ENCODE results near the gene CMTM4. TPM values are rescaled to one million over a fixed set of nuclear protein-coding genes. Genes with fewer than 3 reads are reported as not detected.

The CMTM4 gene
- total RNA-seq, 5 donors from 2014 or later (not counting 1 experiment from before 2014, with no cell fraction given), result 1.1 to 2.3 (median 1.8) TPM

DNA sequence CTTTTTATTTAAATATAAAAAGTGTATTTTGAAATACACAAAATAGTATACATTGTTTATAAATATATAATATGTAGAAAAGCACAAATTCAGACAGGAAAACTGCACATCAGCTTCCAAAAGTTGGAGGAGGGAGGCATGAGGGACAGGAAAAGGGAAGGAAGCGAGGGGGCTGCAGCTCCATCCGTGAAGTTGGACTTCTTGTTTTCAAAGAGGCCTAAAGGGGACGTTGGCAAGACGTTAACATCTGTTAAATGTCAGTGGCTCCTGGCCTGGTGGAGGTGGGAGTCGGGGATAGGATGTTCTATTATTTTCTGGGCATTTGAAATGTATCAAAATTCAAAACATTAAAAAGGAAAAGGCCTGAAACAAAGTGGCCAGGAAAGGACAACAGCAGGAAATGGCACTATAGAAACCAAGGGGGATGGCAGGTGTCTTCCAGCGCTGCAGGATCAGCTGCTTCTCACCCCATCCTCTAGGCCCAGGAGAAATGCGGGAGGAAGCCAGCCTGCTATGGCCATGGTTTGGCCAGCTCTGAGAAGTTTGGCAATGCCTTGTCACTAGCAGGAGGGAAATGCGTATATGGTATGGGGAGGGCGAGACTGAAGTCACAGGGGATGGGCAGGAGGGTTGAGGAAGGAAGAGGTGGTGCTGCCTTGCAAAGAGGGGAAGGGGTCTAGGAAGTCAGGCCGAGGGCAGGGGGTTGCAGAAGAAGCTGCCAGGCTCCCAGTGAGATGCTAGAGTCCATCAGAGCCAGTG lies 110.9 kb downstream of the CMTM4 start:
- WGBS (ENCODE audit: insufficient coverage), result 87% methylated on average over 8 of the region's 10 CpGs
- H3K9me3 Mint-ChIP-seq, result no peaks in the 10 kb centered on the region
- Histone ChIP-seq H3K27ac (ENCODE audit: low read length) (no peak overlapping the region), H3K27me3 (replicated peaks in 1 of 2; ENCODE audit: control insufficient read depth in 2 of 2, extremely low read depth in 1 of 2, insufficient read depth in 2 of 2, low read length in 1 of 2) (no peaks in the 10 kb centered on the region), H3K9me3 (no peaks in the 10 kb centered on the region), H3K36me3 (ENCODE audit: control insufficient read depth in 2 of 2, extremely low read depth in 1 of 2, insufficient read depth in 1 of 2, low read length in 1 of 2) (no peaks in the 10 kb centered on the region), H3K4me1 (ENCODE audit: control insufficient read depth in 1 of 2, extremely low read depth in 1 of 2, insufficient read depth in 2 of 2, low read length in 2 of 2) (peaks cover 13 to 28% of the 10 kb centered on the region in 2 experiments), H3K4me3 (ENCODE audit: control insufficient read depth in 1 of 2, extremely low read depth in 1 of 2, low read length in 1 of 2) (no peak overlapping the region)
- ATAC-seq (replicated peaks in 1 of 4), result no peak
- ChIA-PET POLR2A (no interaction called here), CTCF (interaction anchor here in 1 of 2 donors (0.7 kb wide), 1 partner anchor 74 kb away, joined by 9 read pairs; no protein-coding TSS in a partner anchor)
- H3K4me1 Mint-ChIP-seq, result peaks cover 22 to 37% (median 29%) of the 10 kb centered on the region in 3 donors
- no peak for DNase-seq
- H3K4me3 Mint-ChIP-seq, result no peak overlapping the region
- H3K27me3 Mint-ChIP-seq, result peaks cover 0 to 6% of the 10 kb centered on the region in 2 donors
- H3K36me3 Mint-ChIP-seq, result no peaks in the 10 kb centered on the region
- no peak overlapping the region for H3K27ac Mint-ChIP-seq

DNA sequence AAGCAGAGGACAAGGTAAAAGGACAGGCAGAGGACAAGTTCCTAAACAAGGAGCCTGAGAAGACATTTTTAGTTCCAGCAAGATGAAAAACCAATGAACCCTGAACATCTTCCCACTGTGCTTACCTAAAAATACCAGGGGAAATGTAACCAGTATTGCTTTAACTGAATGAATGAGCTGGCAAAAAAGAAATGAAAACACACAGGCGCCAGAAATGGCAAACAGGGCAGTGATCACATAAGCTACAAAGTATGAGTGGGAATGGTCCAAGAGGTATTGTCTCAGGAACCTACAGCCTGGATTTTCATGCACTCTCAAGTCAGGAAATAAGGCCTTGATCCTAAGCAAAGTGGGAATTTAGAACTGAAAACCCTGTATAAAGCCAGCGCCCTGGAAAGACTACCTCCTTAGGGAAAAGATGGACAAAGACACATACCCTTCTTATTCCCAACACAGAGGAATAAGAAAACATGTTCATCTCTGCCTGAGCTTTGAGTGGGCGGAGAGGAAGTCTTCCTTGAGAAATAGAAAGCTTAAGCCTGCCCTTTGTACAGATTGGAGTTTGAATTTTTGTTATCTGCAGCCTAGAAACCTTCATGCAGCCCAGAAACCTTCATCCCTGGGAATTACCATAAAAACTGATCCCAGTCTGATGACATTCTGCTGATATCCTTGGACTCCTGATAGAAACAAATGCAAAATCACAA lies 115.1 kb downstream of the CMTM4 start:
- Mint-ChIP-seq H3K36me3 (no peaks in the 10 kb centered on the region), H3K27me3 (peaks cover 7 to 38% of the 10 kb centered on the region in 2 donors), H3K4me3 (no peak overlapping the region), H3K27ac (no peak overlapping the region), H3K4me1 (peaks cover 12 to 20% (median 15%) of the 10 kb centered on the region in 3 donors), H3K9me3 (no peaks in the 10 kb centered on the region)
- ChIA-PET CTCF (interaction anchor here in 1 of 2 donors (1.0 to 1.2 kb wide), 2 partner anchors 18 to 27 kb away, joined by 4 to 5 read pairs; no protein-coding TSS in a partner anchor), POLR2A (no interaction called here)
- ATAC-seq (replicated peaks in 1 of 4) (no peak), DNase-seq (no peak)
- Histone ChIP-seq H3K27ac (ENCODE audit: low read length) (no peak overlapping the region), H3K4me3 (ENCODE audit: control insufficient read depth in 1 of 2, extremely low read depth in 1 of 2, low read length in 1 of 2) (no peak overlapping the region), H3K36me3 (ENCODE audit: control insufficient read depth in 2 of 2, extremely low read depth in 1 of 2, insufficient read depth in 1 of 2, low read length in 1 of 2) (no peaks in the 10 kb centered on the region), H3K4me1 (ENCODE audit: control insufficient read depth in 1 of 2, extremely low read depth in 1 of 2, insufficient read depth in 2 of 2, low read length in 2 of 2) (peaks cover 2 to 15% of the 10 kb centered on the region in 2 experiments), H3K27me3 (replicated peaks in 1 of 2; ENCODE audit: control insufficient read depth in 2 of 2, extremely low read depth in 1 of 2, insufficient read depth in 2 of 2, low read length in 1 of 2) (peaks cover 4 to 24% of the 10 kb centered on the region in 2 experiments), H3K9me3 (no peaks in the 10 kb centered on the region)
- 57% methylated on average over 1 of the region's 3 CpGs for WGBS (ENCODE audit: insufficient coverage)

DNA sequence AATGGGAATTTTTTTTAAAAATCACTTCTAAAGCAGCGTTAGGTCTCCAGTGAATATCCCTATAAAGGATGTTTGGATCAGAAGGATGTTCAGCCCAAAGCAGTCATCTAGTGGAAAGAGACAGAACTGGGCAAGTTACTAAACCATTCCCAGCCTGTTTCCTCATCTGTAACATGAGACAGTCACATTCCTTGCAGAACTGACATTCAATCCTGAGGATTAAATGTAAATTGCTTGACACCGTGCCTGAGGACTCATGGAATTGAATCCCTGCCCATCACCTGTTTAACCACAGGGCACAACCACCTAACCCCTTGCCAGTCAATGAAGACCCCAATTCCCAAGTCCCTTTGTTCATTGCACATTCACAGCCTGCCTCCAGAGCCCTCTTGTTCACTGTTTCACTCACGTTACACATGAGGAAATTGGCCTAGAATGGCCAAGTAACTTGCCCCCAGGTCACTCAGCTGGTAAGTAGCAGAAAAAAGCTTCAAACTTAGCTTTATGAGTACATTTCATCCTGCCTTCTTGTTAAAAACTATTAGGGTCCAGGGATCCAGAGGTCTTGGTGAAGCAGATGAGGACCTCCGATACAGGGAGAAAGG lies 115.8 kb downstream of the CMTM4 start:
- no peak for DNase-seq
- Mint-ChIP-seq H3K4me3 (peak overlapping the region in 1 of 3 donors; percentile 72), H3K36me3 (no peaks in the 10 kb centered on the region), H3K9me3 (no peaks in the 10 kb centered on the region), H3K4me1 (peaks cover 12 to 18% (median 15%) of the 10 kb centered on the region in 3 donors), H3K27me3 (peaks cover 7 to 38% of the 10 kb centered on the region in 2 donors), H3K27ac (no peak overlapping the region)
- H3K9me3 ChIP-seq, result no peaks in the 10 kb centered on the region
- H3K27ac ChIP-seq (ENCODE audit: low read length), result no peak overlapping the region
- peaks cover 4 to 24% of the 10 kb centered on the region in 2 experiments for H3K27me3 ChIP-seq (replicated peaks in 1 of 2; ENCODE audit: control insufficient read depth in 2 of 2, extremely low read depth in 1 of 2, insufficient read depth in 2 of 2, low read length in 1 of 2)
- H3K4me3 ChIP-seq (ENCODE audit: control insufficient read depth in 1 of 2, extremely low read depth in 1 of 2, low read length in 1 of 2), result no peak overlapping the region
- H3K36me3 ChIP-seq (ENCODE audit: control insufficient read depth in 2 of 2, extremely low read depth in 1 of 2, insufficient read depth in 1 of 2, low read length in 1 of 2), result no peaks in the 10 kb centered on the region
- ATAC-seq (replicated peaks in 1 of 4), result no peak
- WGBS (ENCODE audit: insufficient coverage), result 100% methylated on average over 2 of the region's 4 CpGs
- CTCF ChIA-PET, result interaction anchor here in 1 of 2 donors (1.2 kb wide), 1 partner anchor 28 kb away, joined by 5 read pairs; no protein-coding TSS in a partner anchor
- POLR2A ChIA-PET, result no interaction called here
- H3K4me1 ChIP-seq (ENCODE audit: control insufficient read depth in 1 of 2, extremely low read depth in 1 of 2, insufficient read depth in 2 of 2, low read length in 2 of 2), result peaks cover 2 to 15% of the 10 kb centered on the region in 2 experiments

DNA sequence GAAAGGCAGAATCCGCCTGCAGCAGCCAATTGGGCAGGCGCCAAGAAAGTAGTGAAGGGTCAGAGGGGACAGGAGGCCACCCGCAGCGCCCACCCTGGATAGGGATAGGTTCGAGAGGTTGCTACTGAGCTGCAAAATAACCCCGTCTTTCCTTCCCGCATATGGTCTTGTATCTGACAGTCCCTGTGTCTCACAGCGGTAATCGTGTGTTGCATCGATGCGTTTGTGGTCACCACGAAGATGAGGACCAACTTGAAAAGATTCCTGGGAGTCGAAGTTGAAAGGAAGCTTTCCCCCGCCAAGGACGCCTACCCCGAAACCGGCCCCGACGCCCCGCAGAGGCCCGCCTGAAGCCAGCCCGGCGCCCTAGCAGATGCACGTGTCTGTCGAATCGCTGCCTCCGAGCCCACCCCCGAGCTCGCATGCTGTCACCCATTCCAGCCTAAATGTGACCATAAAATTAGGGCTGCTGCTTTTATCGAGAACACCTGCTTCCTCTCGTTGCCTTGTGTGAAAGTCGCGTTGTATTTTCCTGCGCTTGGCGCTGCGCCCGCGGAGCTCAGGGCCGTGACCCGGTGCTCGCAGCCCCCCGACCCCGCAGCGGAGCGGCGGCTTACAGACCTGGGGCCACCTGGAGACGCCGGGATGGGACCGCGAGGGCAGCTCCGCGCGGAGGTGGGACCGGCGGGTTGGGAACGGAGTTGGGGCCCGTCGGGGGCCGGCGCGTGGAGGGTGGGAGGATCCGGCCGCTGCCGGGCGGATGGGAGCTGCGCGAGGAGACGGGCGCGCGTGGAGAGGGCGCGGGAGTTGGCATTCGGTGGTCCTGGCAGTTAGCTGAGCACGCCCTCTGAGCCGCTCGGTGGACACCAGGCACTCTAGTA lies 117.7 kb downstream of the CMTM4 start, which contains the start of gene CMTM2:
TSS of gene CMTM2 (plus strand) at position 813 of the 881 bp plus-strand sequence. CDS start 145 bp downstream, outside the sequence.
- Mint-ChIP-seq H3K9me3 (no peaks in the 10 kb centered on the region), H3K4me3 (peak within 1 kb of the TSS; percentile 62 to 72 (median 68)), H3K27me3 (peaks cover 7 to 38% of the 10 kb centered on the region in 2 donors), H3K36me3 (no peaks in the 10 kb centered on the region), H3K4me1 (peaks cover 11 to 17% (median 12%) of the 10 kb centered on the region in 3 donors), H3K27ac (no peak within 1 kb of the TSS)
- POLR2A ChIA-PET, result interaction anchor here in 1 of 2 donors (0.6 kb wide), 3 partner anchors 10 to 26 kb away, joined by 3 to 8 read pairs (median 4); no protein-coding TSS in a partner anchor
- peaks cover 2 to 15% of the 10 kb centered on the region in 2 experiments for H3K4me1 ChIP-seq (ENCODE audit: control insufficient read depth in 1 of 2, extremely low read depth in 1 of 2, insufficient read depth in 2 of 2, low read length in 2 of 2)
- 13% methylated on average over 72 of the region's 77 CpGs for WGBS (ENCODE audit: insufficient coverage)
- CTCF ChIA-PET, result interaction anchor here (0.6 to 1.8 kb wide), 4 partner anchors 11 to 164 kb away, joined by 4 to 11 read pairs (median 4); no protein-coding TSS in a partner anchor
- peak in 17 of 35 experiments; percentile 5 to 38 (median 24) for DNase-seq
- no peaks in the 10 kb centered on the region for H3K9me3 ChIP-seq
- H3K4me3 ChIP-seq (ENCODE audit: control insufficient read depth in 1 of 2, extremely low read depth in 1 of 2, low read length in 1 of 2), result peak within 1 kb of the TSS; percentile 34 to 72
- no peaks in the 10 kb centered on the region for H3K36me3 ChIP-seq (ENCODE audit: control insufficient read depth in 2 of 2, extremely low read depth in 1 of 2, insufficient read depth in 1 of 2, low read length in 1 of 2)
- H3K27me3 ChIP-seq (replicated peaks in 1 of 2; ENCODE audit: control insufficient read depth in 2 of 2, extremely low read depth in 1 of 2, insufficient read depth in 2 of 2, low read length in 1 of 2), result peaks cover 4 to 24% of the 10 kb centered on the region in 2 experiments
- ATAC-seq (replicated peaks in 1 of 4), result peak; percentile 54 to 72 (median 68)
- no peak within 1 kb of the TSS for H3K27ac ChIP-seq (ENCODE audit: low read length)

DNA sequence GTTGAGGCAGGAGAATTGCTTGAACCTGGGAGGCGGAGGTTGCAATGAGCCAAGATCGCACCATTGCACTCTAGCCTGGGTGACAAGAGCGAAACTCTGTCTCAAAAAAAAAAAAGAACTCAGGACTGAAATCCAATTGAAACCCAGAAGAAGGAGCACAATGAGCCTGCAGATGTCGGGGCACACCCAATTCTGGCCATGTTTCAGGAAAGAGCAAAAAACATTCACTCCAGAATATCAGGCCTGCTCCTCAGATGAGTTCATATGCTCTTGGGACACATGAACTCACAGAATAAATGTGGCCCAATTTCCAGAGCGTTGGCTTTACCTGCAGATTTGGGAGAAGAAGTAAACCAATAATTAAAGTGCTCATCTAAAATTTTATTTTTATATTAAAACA lies 120.2 kb downstream of the CMTM4 start:
- no peak for DNase-seq
- WGBS (ENCODE audit: insufficient coverage), result no CpG with 5 or more reads among the region's 5 CpGs
- Histone ChIP-seq H3K4me1 (ENCODE audit: control insufficient read depth in 1 of 2, extremely low read depth in 1 of 2, insufficient read depth in 2 of 2, low read length in 2 of 2) (peaks cover 0 to 15% of the 10 kb centered on the region in 2 experiments), H3K9me3 (no peaks in the 10 kb centered on the region), H3K36me3 (ENCODE audit: control insufficient read depth in 2 of 2, extremely low read depth in 1 of 2, insufficient read depth in 1 of 2, low read length in 1 of 2) (no peaks in the 10 kb centered on the region), H3K4me3 (ENCODE audit: control insufficient read depth in 1 of 2, extremely low read depth in 1 of 2, low read length in 1 of 2) (no peak overlapping the region), H3K27ac (ENCODE audit: low read length) (no peak overlapping the region), H3K27me3 (replicated peaks in 1 of 2; ENCODE audit: control insufficient read depth in 2 of 2, extremely low read depth in 1 of 2, insufficient read depth in 2 of 2, low read length in 1 of 2) (peaks cover 4 to 24% of the 10 kb centered on the region in 2 experiments)
- Mint-ChIP-seq H3K4me3 (no peak overlapping the region), H3K27me3 (peaks cover 7 to 38% of the 10 kb centered on the region in 2 donors), H3K9me3 (no peaks in the 10 kb centered on the region), H3K4me1 (peaks cover 11 to 19% (median 14%) of the 10 kb centered on the region in 3 donors), H3K27ac (no peak overlapping the region), H3K36me3 (no peaks in the 10 kb centered on the region)
- ChIA-PET CTCF (interaction anchor here in 1 of 2 donors (0.6 to 0.7 kb wide), 2 partner anchors 14 to 309 kb away, joined by 3 to 7 read pairs; no protein-coding TSS in a partner anchor), POLR2A (no interaction called here)
- ATAC-seq (replicated peaks in 1 of 4), result no peak
